K562 (cell line): ENCODE measurements around the gene MBNL1. TPM values are rescaled to one million over a fixed set of nuclear protein-coding genes. Genes with fewer than 3 reads are reported as not detected.

Source experiments
- ATAC-seq: fragments of 200-7000 bp; cut with Tn5 transposase; 3 replicates; pipeline ENCODE4 v1.9.1; 2020; ENCODE audit warnings: moderate library complexity
- BruUV-seq: library from RNA; stranded (reverse); fragments of 400-500 nt; replicated peaks from 2 replicates; lab custom pipeline; 2021; lab: Mats Ljungman, UMichigan
- CTCF ChIA-PET: fragments of 300-600 bp; formaldehyde crosslinking; extraction: SDS; loops from one replicate; lab custom pipeline; 2021; ENCODE audit warnings: low intra/inter-chr PET ratio; lab: Yijun Ruan, JAX
- POLR2A ChIA-PET: fragments of 300-600, 350-650 bp; sonication (Branson Sonifier 250); formaldehyde crosslinking; extraction: SDS; loops from one replicate; lab custom pipeline; 2021; ENCODE audit warnings: antibody characterized with exemption, inconsistent platforms; lab: Yijun Ruan, JAX
- DNase-seq, 4 experiments: peaks; one replicate each; pipeline versions ENCODE4 v3.0.0 to v3.0.0-alpha.2; 2011 to 2018; ENCODE audit warnings: low spot score in 3 of 4, mixed read lengths in 3 of 4; ENCODE audit errors: extremely low read depth in 1 of 4
- FAIRE-seq: peaks from 2 replicates; lab custom pipeline; 2011; peaks lifted over from hg19 to GRCh38; lab: Jason Lieb, UNC
- H2AFZ ChIP-seq: 2 replicates; pipeline ENCODE4 v1.6.0; 2011; ENCODE audit warnings: low read depth, low read length, control low read depth, inconsistent platforms
- H3K27ac ChIP-seq: fragments of 200-600 bp; 3 replicates; pipeline ENCODE4 v1.8.0; 2011; ENCODE audit warnings: low read depth, mild to moderate bottlenecking, control low read depth, inconsistent platforms, low read length, moderate library complexity, mixed read lengths; ENCODE audit errors: extremely low read depth
- H3K27me3 ChIP-seq, 2 experiments: fragments of 300-600 bp in 1 of 2; 2 replicates in 1 of 2; 3 replicates in 1 of 2; pipeline versions ENCODE4 v1.6.0 to v1.8.0; 2011; ENCODE audit warnings: inconsistent platforms in 2 of 2, low read length in 2 of 2, mild to moderate bottlenecking in 1 of 2, mixed read lengths in 1 of 2, moderate library complexity in 1 of 2; ENCODE audit not compliant: control insufficient read depth in 2 of 2, insufficient read depth in 2 of 2
- H3K36me3 ChIP-seq: fragments of 300-600 bp; 3 replicates; pipeline ENCODE4 v1.8.0; 2011; ENCODE audit warnings: mild to moderate bottlenecking, low read length, inconsistent platforms; ENCODE audit not compliant: control insufficient read depth, insufficient read depth
- H3K4me1 ChIP-seq, 2 experiments: fragments of 200-600 bp in 1 of 2; replicated peaks in 1 of 2; 2 replicates in 1 of 2; 3 replicates in 1 of 2; pipeline versions ENCODE4 v1.5.1 to v1.8.0; 2011; ENCODE audit warnings: inconsistent platforms in 2 of 2, low read length in 2 of 2, mild to moderate bottlenecking in 1 of 2, mixed read lengths in 1 of 2, moderate library complexity in 1 of 2; ENCODE audit not compliant: control insufficient read depth in 2 of 2, insufficient read depth in 2 of 2
- H3K4me2 ChIP-seq: 2 replicates; pipeline ENCODE4 v1.6.1; 2011; ENCODE audit warnings: low read length, control low read depth, inconsistent platforms, mixed read lengths; ENCODE audit not compliant: insufficient read depth
- H3K4me3 ChIP-seq: fragments of 200-600 bp; sonication (generic), shearing (Covaris generic); 2 replicates; pipeline ENCODE4 v1.5.1; 2016; ENCODE audit warnings: control low read depth, inconsistent platforms
- H3K79me2 ChIP-seq: fragments of 200-600 bp; 3 replicates; pipeline ENCODE4 v1.8.0; 2011; ENCODE audit warnings: low read length, inconsistent platforms; ENCODE audit not compliant: control insufficient read depth, insufficient read depth
- H3K9ac ChIP-seq, 2 experiments: 2 replicates each; pipeline versions ENCODE4 v1.6.0 to v1.6.1; 2011; ENCODE audit warnings: low read depth in 2 of 2, low read length in 2 of 2, control low read depth in 1 of 2, inconsistent platforms in 1 of 2, mild to moderate bottlenecking in 1 of 2, mixed read lengths in 1 of 2; ENCODE audit not compliant: insufficient read depth in 1 of 2
- H3K9me1 ChIP-seq: one replicate; pipeline ENCODE4 v1.6.0; 2011; ENCODE audit warnings: inconsistent platforms, mild to moderate bottlenecking, low read length, moderate library complexity; ENCODE audit not compliant: control insufficient read depth, insufficient read depth
- H3K9me3 ChIP-seq: replicated peaks from 2 replicates; pipeline ENCODE4 v1.5.1; 2011; ENCODE audit warnings: low read depth, low read length, inconsistent platforms; ENCODE audit not compliant: control insufficient read depth, insufficient read depth
- H4K20me1 ChIP-seq: replicated peaks from 2 replicates; pipeline ENCODE4 v1.6.1; 2011; ENCODE audit warnings: low read length, inconsistent platforms, mixed read lengths; ENCODE audit not compliant: control insufficient read depth, insufficient read depth
- ARNT ChIP-seq, 2 experiments: fragments of 450-650 bp; IDR thresholded peaks; 2 replicates each; pipeline ENCODE4 v1.6.1; 2016; ENCODE audit warnings: mild to moderate bottlenecking in 1 of 2
- BMI1 ChIP-seq: fragments of 150-350 bp; IDR thresholded peaks from 2 replicates; pipeline ENCODE4 v1.6.1; 2014; ENCODE audit warnings: low read length
- CREB5 ChIP-seq: fragments of 250-450 bp; sonication (Bioruptor Pico); IDR thresholded peaks from 2 replicates; pipeline ENCODE4 v1.5.0; 2020; ENCODE audit warnings: mild to moderate bottlenecking
- FOXA1 ChIP-seq: fragments of 450-650 bp; IDR thresholded peaks from 2 replicates; pipeline ENCODE4 v1.6.1; 2016; ENCODE audit warnings: mild to moderate bottlenecking, borderline replicate concordance
- HEY1 ChIP-seq: fragments of 250-450 bp; sonication (Bioruptor Pico); IDR thresholded peaks from 2 replicates; pipeline ENCODE4 v1.5.0; 2020; ENCODE audit warnings: mild to moderate bottlenecking, moderate library complexity, borderline replicate concordance
- HNRNPL ChIP-seq: fragments of 200-400 bp; formaldehyde crosslinking; IDR thresholded peaks from 2 replicates; pipeline ENCODE4 v1.6.1; 2017; ENCODE audit warnings: low read depth, mild to moderate bottlenecking, low read length
- KLF13 ChIP-seq: fragments of 450-650 bp; IDR thresholded peaks from 2 replicates; pipeline ENCODE4 v1.6.1; 2016; ENCODE audit warnings: missing genetic modification characterization, low read depth, mild to moderate bottlenecking, missing compliant biosample characterization, moderate library complexity, borderline replicate concordance
- PHF20 ChIP-seq: fragments of 450-650 bp; IDR thresholded peaks from 2 replicates; pipeline ENCODE4 v1.6.1; 2018; ENCODE audit not compliant: partially characterized antibody
- RNF2 ChIP-seq: sonication (generic); IDR thresholded peaks from 2 replicates; pipeline ENCODE4 v1.6.1; 2016
- SFPQ ChIP-seq: fragments of 200-400 bp; formaldehyde crosslinking; IDR thresholded peaks from 2 replicates; pipeline ENCODE4 v1.6.1; 2017; ENCODE audit warnings: mild to moderate bottlenecking, low read depth, low read length, moderate library complexity
- YBX1 ChIP-seq: fragments of 450-650 bp; IDR thresholded peaks from 2 replicates; pipeline ENCODE4 v1.7.1; 2016; ENCODE audit warnings: mild to moderate bottlenecking
- ZBTB34 ChIP-seq: fragments of 250-450 bp; sonication (Bioruptor Pico); IDR thresholded peaks from 2 replicates; pipeline ENCODE4 v1.8.0; 2021; ENCODE audit warnings: mild to moderate bottlenecking, moderate library complexity
- ZNF324 ChIP-seq: fragments of 250-450 bp; sonication (Bioruptor Pico); IDR thresholded peaks from 2 replicates; pipeline ENCODE4 v1.4.0; 2020; ENCODE audit warnings: mild to moderate bottlenecking
- ZNF699 ChIP-seq: fragments of 250-450 bp; sonication (Bioruptor Pico); IDR thresholded peaks from 2 replicates; pipeline ENCODE4 v1.8.0; 2021; ENCODE audit warnings: mild to moderate bottlenecking, moderate library complexity; ENCODE audit not compliant: insufficient replicate concordance
- in situ Hi-C: fragments of 300-500 bp; cut with MboI; formaldehyde crosslinking; loops from 4 replicates; pipeline ENCODE4 v1.15.0; 2018; ENCODE audit warnings: inconsistent platforms, mixed read lengths
- intact Hi-C: fragments of 100-400 bp; cut with micrococcal nuclease; formaldehyde crosslinking; loops from 2 replicates; pipeline ENCODE4 v1.14.2; 2022
- polyA plus RNA-seq, 8 experiments: library from polyadenylated mRNA; depleted of rRNA in 4 of 8; stranded (reverse) in 5 of 8; unstranded in 3 of 8; fragments of >200 nt; fragmentation: Nextera tagmentation in 2 of 8; fragmentation: Illumina TruSeq in 1 of 8; extraction: Ambion mirVana in 2 of 8; extraction: Trizol in 1 of 8; gene quantifications; 2 replicates each; pipeline versions ENCODE4 v1.2.1 to v1.2.3, GENCODE V29; 2011 to 2014; ENCODE audit warnings: inconsistent platforms in 1 of 8, missing spikeins in 1 of 8
- total RNA-seq, 7 experiments: library from RNA; depleted of rRNA in 6 of 7; stranded (reverse); fragments of >200 nt in 6 of 7; fragmentation: Illumina TruSeq in 2 of 7; extraction: Trizol in 2 of 7; gene quantifications; 2 replicates each; pipeline versions ENCODE4 v1.2.1 to v1.2.3, GENCODE V29; 2011 to 2021; ENCODE audit warnings: low replicate concordance in 1 of 7

The MBNL1 gene
- total and polyA plus RNA-seq, 9 of the 15 experiments (the other 6 are each of a cell fraction or from before 2014, with no cell fraction given) = 70.3 to 243 (median 220) TPM

GRCh38 chr3:152264378-152264777 lies 4.4 kb upstream of the MBNL1 start:
- Histone ChIP-seq H3K4me3 (no peak overlapping the region), H3K4me2 (no peak overlapping the region), H3K9me3 (no peaks in the 10 kb centered on the region; the same call in 1 of the 2 replicates), H3K27me3 (no peaks in the 10 kb centered on the region), H2AFZ (no peak overlapping the region), H3K9me1 (no peaks in the 10 kb centered on the region), H3K27ac (no peak overlapping the region), H3K79me2 (peaks cover 91% of the 10 kb centered on the region), H3K4me1 (peaks cover 8 to 47% of the 10 kb centered on the region in 2 experiments), H4K20me1 (no peaks in the 10 kb centered on the region), H3K9ac (no peak overlapping the region), H3K36me3 (peaks cover 10% of the 10 kb centered on the region; the same call in 1 of the 3 replicates)
- no TSS peak for BruUV-seq
- POLR2A ChIA-PET = interaction anchor here (1.2 to 1.6 kb wide), 3 partner anchors 10 to 21 kb away, joined by 3 to 4 read pairs (median 4); no protein-coding TSS in a partner anchor
- FAIRE-seq = no peak
- no peak for DNase-seq
- CTCF ChIA-PET = no interaction called here
- no peak for ATAC-seq
- no peak for TF ChIP-seq KLF13 (tag)
- TF ChIP-seq CREB5 (CRISPR knock-in tag) = no peak
- no peak for TF ChIP-seq FOXA1
- no peak for TF ChIP-seq ZNF699 (CRISPR knock-in tag)
- no peak for TF ChIP-seq ZNF324
- no peak for TF ChIP-seq PHF20
- TF ChIP-seq HNRNPL = no peak
- no peak for TF ChIP-seq YBX1
- no peak for TF ChIP-seq BMI1
- no peak for TF ChIP-seq RNF2
- TF ChIP-seq ARNT (IDR thresholded peaks at IDR 0.05) = no peak
- TF ChIP-seq ZBTB34 = no peak
- TF ChIP-seq SFPQ = no peak
- no peak for TF ChIP-seq HEY1 (CRISPR knock-in tag)
- intact Hi-C loops = no loop called here
- in situ Hi-C loops = no loop called here
